HG03135 (cell line): ENCODE results near the gene ARF6.
A peak's percentile ranks its signal among the peaks of the same experiment; 100 is the strongest.
"Not testable (repeated sequence)": the region's sequence is repeated elsewhere in the genome, so short reads cannot be mapped to it uniquely, and the experiment has no call there.

Experiments
- ATAC-seq: cut with Tn5 transposase; IDR thresholded peaks from one replicate; pipeline ENCODE4 v1.9.1; 2021; ENCODE audit warnings: mild to moderate bottlenecking, moderate library complexity; ENCODE audit not compliant: unreplicated experiment

ARF6 gene

DNA sequence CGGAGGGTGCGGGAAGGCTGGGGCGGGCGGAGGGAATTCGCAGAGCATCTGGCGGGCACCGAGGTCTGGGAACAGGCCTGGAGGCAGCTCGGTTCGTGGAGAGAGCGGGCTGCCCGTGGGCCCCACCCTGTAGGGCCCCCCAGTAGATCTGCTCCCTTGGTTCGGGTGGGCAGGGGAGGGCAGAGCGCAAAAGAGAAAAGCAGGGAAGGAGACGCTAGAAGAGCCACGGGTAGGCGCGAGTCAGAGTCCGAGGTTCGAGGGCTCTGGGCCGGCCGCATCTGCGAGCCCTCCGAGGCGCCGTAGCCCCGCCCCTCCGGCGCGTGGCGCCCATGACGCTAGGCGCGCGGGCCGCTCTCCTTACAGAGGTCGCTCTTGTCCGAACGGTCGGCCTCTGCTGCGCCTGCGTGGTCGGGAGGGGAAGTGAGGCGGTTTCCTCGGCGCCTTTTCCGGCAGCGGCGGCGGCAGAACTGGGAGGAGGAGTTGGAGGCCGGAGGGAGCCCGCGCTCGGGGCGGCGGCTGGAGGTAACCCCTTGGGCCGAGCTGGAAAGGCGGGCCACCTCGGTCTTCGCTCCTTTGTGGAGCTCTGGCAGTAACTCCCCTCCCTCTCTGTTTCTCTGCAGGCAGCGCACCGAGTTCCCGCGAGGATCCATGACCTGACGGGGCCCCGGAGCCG is at the start of gene ARF6:
ARF6 (plus strand) TSS at position 447 of the 673 bp plus-strand sequence. CDS start 655 bp downstream, outside the sequence.
- peak; percentile 81 for ATAC-seq

- no peak for ATAC-seq
These were observed 43.6 kb upstream of the ARF6 start for GRCh38 chr14:49849213-49849847.

- ATAC-seq = no peak
These were observed 41.1 kb upstream of the ARF6 start for GRCh38 chr14:49851813-49852212.

GRCh38 chr14:49852301-49853157 is 40.4 kb upstream of the ARF6 start, which contains the start of gene NEMF:
TSS of gene NEMF (minus strand) at chr14:49852788. CDS start at chr14:49852753, 35 bp downstream.
- ATAC-seq = peak; percentile 79

DNA sequence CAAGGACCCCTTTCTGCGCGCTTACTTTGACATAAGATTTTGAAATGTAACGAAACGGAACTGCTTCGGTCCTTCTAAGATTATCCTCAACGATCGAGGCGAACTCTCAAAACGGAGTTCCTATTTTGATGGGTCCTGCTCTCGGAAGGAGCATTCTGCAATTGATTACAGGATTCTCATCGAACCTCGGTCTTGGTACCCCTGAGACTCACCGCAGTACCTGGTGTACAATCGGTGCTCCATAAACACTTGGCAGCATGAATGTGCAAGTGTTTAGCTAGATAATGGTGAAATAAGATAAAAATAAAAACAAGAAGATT is 39.8 kb upstream of the ARF6 start:
- peak; percentile 25 for ATAC-seq

GRCh38 chr14:49853572-49854375 is 39.1 kb upstream of the ARF6 start:
- no peak for ATAC-seq

- ATAC-seq = no peak
These were observed 35.4 kb upstream of the ARF6 start for GRCh38 chr14:49857427-49858003.

DNA sequence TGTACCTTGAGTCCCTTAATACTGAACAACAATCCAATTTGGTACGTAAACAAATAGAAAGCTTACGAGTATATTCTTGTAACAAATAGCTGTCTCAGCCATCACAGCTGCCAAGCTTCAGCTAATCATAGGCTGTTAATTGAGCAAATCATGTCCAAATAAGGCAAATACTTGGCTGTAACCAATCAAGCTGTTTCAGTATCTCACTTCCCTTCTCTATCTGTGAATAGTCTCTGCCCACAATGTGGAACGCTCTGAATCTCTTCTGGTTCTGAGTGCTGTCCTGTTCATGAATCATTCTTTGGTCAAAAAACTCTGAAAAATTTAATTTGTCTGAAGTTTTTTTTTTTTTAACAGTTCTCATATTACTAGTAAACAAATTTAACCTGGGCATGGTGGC is 34.5 kb upstream of the ARF6 start:
- no peak for ATAC-seq

DNA sequence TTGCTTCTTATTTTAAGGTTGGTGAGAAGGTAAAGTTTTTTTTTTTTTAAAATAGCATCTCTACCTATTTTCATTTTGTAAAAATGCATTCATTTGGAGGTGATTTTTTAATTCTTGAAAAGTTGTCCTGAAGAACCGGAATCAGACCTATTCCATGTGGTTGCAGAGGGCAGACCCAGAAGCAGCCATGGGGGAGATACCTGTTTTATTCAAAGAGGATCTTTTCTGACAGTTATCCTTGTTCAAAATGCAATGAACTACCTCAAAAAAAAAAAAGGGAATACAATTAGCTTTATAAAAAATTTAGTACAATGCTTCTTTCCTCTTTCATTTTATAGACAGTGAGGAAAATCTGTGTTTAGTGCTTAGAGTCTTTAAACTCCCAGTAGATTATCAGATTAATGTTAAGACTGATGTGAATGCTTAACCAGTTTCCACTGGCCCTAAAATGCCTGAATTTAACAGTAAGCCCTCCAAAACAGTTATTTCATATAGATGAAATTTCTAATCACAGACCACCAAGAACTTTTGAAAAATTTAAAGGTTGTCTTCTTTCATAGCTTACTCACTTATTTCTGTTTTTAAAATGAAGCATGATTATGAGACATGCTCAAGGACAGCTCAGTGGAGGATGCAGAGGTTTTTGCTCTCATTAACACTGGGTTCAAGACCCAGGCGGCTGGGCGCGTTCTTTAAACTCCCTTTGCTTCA is 31.7 kb upstream of the ARF6 start:
- ATAC-seq = no peak

DNA sequence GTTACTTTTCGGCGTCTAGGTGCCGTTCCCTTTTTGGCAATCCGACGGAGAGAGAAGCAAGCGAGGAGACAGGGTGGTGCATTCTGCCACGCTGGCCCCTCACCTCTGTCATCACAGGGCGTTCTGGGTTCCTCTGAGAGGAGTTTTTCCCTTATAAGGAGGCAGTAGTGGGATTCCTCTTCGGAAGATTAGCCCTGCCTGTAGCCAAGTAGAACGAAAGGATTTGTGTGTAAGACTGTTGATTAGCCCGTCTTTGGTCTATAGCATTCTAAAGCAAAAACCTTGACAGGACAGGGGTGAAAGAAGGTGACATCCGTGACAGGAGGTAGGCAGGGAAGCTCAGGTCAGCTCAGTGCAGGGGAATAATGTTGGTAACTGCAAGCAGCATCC is 31.2 kb upstream of the ARF6 start:
- no peak for ATAC-seq

GRCh38 chr14:49862089-49862673 is 30.7 kb upstream of the ARF6 start:
- ATAC-seq = peak; percentile 27

DNA sequence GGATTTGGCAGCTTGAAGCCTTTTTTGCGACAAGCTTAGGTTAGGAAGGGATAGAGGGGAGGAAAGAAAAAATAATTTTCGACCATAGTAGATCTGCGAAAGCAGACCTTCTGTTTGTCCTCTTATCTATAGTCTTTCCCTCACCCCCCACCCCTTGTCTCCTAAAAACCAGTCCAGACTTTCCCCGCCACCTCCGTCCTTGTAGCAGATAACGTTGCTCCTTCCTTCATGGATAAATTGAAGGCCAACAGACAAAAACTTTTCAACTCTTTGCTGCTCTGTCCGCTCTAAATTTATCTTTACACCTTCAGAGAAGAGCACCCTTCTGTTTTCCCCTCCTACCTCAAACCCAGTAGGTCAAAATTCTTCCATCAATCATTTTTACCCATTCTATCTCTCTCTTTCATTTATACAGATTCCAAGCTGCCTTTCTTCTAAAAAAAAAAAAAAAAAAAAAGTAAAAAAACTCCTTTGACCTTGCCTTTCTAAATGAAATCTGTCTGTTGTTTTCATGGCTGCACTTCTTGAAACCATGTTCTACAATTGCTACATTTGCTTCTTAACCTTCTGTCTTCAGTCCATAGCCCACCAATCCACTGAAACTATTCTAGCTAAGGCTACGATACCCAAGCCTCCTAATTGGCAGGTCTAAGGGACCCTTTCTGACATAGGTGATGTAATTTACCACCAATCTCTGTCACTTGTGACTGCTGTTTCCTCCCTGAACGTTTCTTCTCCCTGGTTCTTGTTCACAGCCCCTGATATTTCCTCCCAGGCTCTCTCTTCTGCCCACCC is 29.2 kb upstream of the ARF6 start:
- ATAC-seq = no peak

DNA sequence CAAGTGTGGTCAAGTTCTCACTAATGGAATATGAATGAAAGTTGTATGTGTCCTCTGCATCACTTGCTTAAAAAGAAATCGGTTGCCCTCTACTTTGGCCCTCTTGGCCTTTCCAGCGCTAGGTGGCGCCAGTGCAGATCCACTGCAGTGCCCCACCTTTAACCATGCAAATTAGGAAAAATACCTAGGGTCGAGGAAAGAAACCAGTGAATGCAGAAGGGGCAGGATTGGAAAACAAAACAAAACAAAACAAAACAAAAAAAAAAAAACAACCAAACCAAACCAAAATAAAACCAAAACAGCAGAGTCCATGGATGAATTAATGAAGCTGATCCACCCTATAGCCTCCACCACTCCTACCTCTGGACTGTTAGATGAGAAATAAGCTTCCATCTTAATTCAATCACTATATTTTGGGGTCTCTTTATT is 27.4 kb upstream of the ARF6 start:
- no peak for ATAC-seq

GRCh38 chr14:49867831-49868719 is 24.8 kb upstream of the ARF6 start:
- peak; percentile 78 for ATAC-seq

DNA sequence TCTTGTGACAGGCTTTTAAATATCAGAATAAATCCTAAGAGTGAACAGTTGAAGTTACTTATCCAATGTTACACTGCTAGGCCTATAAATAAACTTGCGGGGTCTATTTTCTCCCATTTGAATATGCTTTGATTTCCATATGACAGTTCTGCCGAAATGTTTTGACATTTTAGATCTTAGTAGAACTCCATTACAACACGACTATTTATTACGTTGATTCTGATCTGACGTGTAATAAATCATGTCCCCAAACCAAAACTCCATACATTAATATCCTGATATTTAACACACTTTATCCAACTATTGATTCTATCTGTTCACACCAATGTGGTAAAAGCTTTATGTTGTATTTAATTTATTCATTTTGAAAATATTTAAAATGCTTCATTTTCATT is 24.2 kb upstream of the ARF6 start:
- ATAC-seq = no peak

DNA sequence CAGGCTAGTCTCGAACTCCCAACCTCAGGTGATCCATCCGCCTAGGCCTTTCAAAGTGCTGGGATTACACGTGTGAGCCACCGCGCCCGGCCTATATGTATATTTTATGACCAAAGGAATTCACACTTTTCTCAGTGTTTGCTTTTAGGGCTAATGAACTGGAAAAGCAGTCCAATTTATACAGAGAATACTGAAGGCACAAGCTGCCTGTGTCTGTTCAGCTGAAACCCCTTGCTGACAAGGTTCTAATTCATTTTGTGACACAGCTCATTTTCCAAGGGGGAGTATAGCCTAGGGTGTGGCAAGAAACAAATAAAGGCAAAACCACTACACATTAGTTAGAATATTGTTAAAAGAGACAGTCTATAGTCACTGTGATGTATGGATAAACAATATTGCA is 22.0 kb upstream of the ARF6 start:
- no peak for ATAC-seq

DNA sequence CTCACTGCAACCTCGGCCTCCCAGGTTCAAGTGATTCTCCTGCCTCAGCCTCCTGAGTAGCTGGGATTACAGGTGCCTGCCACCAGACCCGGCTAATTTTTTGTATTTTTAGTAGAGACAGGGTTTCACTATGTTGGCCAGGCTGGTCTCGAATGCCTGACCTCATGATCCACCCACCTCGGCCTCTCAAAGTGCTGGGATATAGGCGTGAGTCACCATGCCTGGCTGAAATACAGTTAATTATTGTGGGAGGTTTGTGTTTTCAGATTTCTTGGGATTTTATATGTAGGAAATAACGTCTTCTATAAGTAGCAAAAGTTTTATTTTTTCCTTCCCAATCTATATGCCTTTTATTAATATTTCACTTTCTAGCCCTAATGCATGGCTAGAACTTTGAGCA is 19.3 kb upstream of the ARF6 start:
- not testable (repeated sequence) for ATAC-seq
